ENCODE data around the gene TWIST2.

TWIST2 gene

GRCh38 chr2:238942726-238943300 lies 94.9 kb downstream of the TWIST2 start:
- peak; percentile 70 for DNase-seq

- no peak for DNase-seq
These were observed 95.6 kb downstream of the TWIST2 start for GRCh38 chr2:238943338-238944067.

- DNase-seq, result peak; percentile 29
These were observed 97.7 kb downstream of the TWIST2 start for GRCh38 chr2:238945433-238946150.

- DNase-seq, result no peak
These were observed 98.7 kb downstream of the TWIST2 start for GRCh38 chr2:238946318-238947242.

- no peak for DNase-seq
These were observed 99.4 kb downstream of the TWIST2 start for GRCh38 chr2:238947243-238947760.

- peak; percentile 92 for DNase-seq
These were observed 100.2 kb downstream of the TWIST2 start for GRCh38 chr2:238947920-238948710.

- DNase-seq, result peak; percentile 72
These were observed 101.1 kb downstream of the TWIST2 start for GRCh38 chr2:238948765-238949641.

- no peak for DNase-seq
These were observed 101.9 kb downstream of the TWIST2 start for GRCh38 chr2:238949710-238950345.

- DNase-seq, result no peak
These were observed 102.7 kb downstream of the TWIST2 start for GRCh38 chr2:238950551-238950950.

- DNase-seq, result peak; percentile 49
These were observed 104.5 kb downstream of the TWIST2 start for GRCh38 chr2:238952261-238952919.

- peak; percentile 52 for DNase-seq
These were observed 107.1 kb downstream of the TWIST2 start for GRCh38 chr2:238954841-238955591.

GRCh38 chr2:238955648-238956531 lies 108.0 kb downstream of the TWIST2 start:
- DNase-seq, result no peak

- DNase-seq, result no peak
These were observed 108.8 kb downstream of the TWIST2 start for GRCh38 chr2:238956676-238957075.
